Measurements from ENCODE around the gene RFX7.

DNA sequence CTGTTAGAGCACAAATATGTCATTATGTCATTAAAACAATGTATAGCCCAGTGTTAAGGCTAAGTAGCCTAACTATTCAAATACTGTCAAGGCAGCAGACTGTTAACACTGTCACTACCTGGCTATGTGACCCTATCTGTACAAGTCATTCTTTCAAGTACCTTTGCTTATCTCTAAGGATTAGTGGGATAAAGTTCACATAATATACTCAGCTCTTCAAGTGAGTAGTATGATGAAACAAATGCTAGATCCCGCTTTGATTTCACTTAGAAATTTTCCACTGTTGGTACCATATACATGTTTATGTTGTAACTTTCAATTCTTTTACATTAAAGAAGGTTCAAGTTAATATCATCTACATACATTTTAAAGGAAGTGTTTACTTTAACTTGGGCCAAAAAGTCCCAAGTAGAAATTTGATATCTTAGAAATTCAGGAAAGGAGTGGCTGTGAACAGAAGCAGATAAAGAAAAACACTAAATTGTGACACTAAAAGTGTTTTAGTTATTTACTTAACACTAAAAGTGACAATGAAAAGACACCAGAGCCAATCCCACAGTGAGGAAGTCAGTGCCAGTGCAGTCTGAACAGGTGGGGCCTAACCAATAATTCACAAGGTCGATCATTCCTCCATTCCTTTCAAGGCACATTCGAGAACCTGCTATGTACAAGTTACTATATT is 4.8 kb upstream of the RFX7 start:
- no peak for TF ChIP-seq GATA2 (IDR thresholded peaks at IDR 0.05; ENCODE audit: low read depth, low read length)
- TF ChIP-seq GATA3 (IDR thresholded peaks at IDR 0.05; ENCODE audit: low read depth, low read length): no peak

Measured in SH-SY5Y (cell line).